GM10847 (cell line): Measurements from ENCODE around the gene TRPC1.
A peak's percentile ranks its signal among the peaks of the same experiment; 100 is the strongest.

Experiments used
- POLR2A ChIP-seq: IDR thresholded peaks from 2 replicates; pipeline ENCODE4 v1.6.1; 2011; ENCODE audit not compliant: insufficient read length; ENCODE audit errors: extremely low read depth

Gene TRPC1

GRCh38 chr3:142723968-142724681 lies at the start of gene TRPC1:
TRPC1 (plus strand) TSS chr3:142724034; CDS start chr3:142724560, 526 bp downstream.
- TF ChIP-seq POLR2A: peak; percentile 39

GRCh38 chr3:142676151-142676550 lies 47.7 kb upstream of the TRPC1 start:
- TF ChIP-seq POLR2A: no peak

GRCh38 chr3:142680710-142681109 lies 43.1 kb upstream of the TRPC1 start:
- no peak for TF ChIP-seq POLR2A

GRCh38 chr3:142690613-142691012 lies 33.2 kb upstream of the TRPC1 start:
- TF ChIP-seq POLR2A: no peak

- TF ChIP-seq POLR2A: no peak
These were observed 32.3 kb upstream of the TRPC1 start for GRCh38 chr3:142691527-142691926.

- no peak for TF ChIP-seq POLR2A
These were observed 30.5 kb upstream of the TRPC1 start for GRCh38 chr3:142693136-142693853.

GRCh38 chr3:142694225-142694624 lies 29.6 kb upstream of the TRPC1 start:
- no peak for TF ChIP-seq POLR2A

GRCh38 chr3:142705198-142705597 lies 18.6 kb upstream of the TRPC1 start:
- TF ChIP-seq POLR2A: no peak

GRCh38 chr3:142706321-142707127 lies 17.3 kb upstream of the TRPC1 start:
- no peak for TF ChIP-seq POLR2A

GRCh38 chr3:142709207-142709606 lies 14.6 kb upstream of the TRPC1 start:
- TF ChIP-seq POLR2A: no peak

GRCh38 chr3:142716102-142716501 lies 7.7 kb upstream of the TRPC1 start:
- no peak for TF ChIP-seq POLR2A

- no peak for TF ChIP-seq POLR2A
These were observed 218 bp upstream of the TRPC1 start for GRCh38 chr3:142723665-142723967.

GRCh38 chr3:142724682-142725356 lies 985 bp downstream of the TRPC1 start:
- no peak for TF ChIP-seq POLR2A

GRCh38 chr3:142725357-142725739 lies 1.5 kb downstream of the TRPC1 start:
- no peak for TF ChIP-seq POLR2A

GRCh38 chr3:142726017-142726416 lies 2.2 kb downstream of the TRPC1 start:
- no peak for TF ChIP-seq POLR2A
